Hepatocyte (in vitro differentiated cells): Measurements from ENCODE around the gene ZNF521. TPM values are rescaled to one million over a fixed set of nuclear protein-coding genes. Genes with fewer than 3 reads are reported as not detected.

Experiments
- DNase-seq: peaks from one replicate; pipeline ENCODE4 v3.0.0-alpha.2; 2016; ENCODE audit warnings: low spot score
- H2AFZ ChIP-seq: fragments of 200-600 bp; sonication (generic); 2 replicates; pipeline ENCODE4 v1.6.0; 2016; ENCODE audit warnings: antibody characterized with exemption, mild to moderate bottlenecking
- H3K27ac ChIP-seq: fragments of 200-600 bp; sonication (generic); 2 replicates; pipeline ENCODE4 v1.5.1; 2016; ENCODE audit warnings: mild to moderate bottlenecking
- H3K27me3 ChIP-seq: fragments of 200-600 bp; sonication (generic); 2 replicates; pipeline ENCODE4 v1.6.1; 2016
- H3K36me3 ChIP-seq: fragments of 200-600 bp; sonication (generic); replicated peaks from 2 replicates; pipeline ENCODE4 v1.5.1; 2016; ENCODE audit warnings: low read depth; ENCODE audit not compliant: insufficient read depth
- H3K4me1 ChIP-seq: fragments of 200-600 bp; sonication (generic); 2 replicates; pipeline ENCODE4 v1.5.1; 2016; ENCODE audit warnings: mild to moderate bottlenecking, moderate library complexity; ENCODE audit not compliant: insufficient read depth
- H3K4me2 ChIP-seq: fragments of 200-600 bp; sonication (generic); 2 replicates; pipeline ENCODE4 v1.6.0; 2016
- H3K4me3 ChIP-seq: fragments of 200-600 bp; sonication (generic); 2 replicates; pipeline ENCODE4 v1.5.1; 2016; ENCODE audit warnings: mild to moderate bottlenecking
- H3K79me2 ChIP-seq: fragments of 200-600 bp; sonication (generic); 2 replicates; pipeline ENCODE4 v1.6.0; 2017; ENCODE audit warnings: mild to moderate bottlenecking
- H3K9me2 ChIP-seq: fragments of 200-600 bp; sonication (generic); replicated peaks from 2 replicates; pipeline ENCODE4 v1.6.0; 2017; ENCODE audit warnings: mild to moderate bottlenecking; ENCODE audit not compliant: insufficient read depth
- H3K9me3 ChIP-seq: fragments of 200-600 bp; sonication (generic); 2 replicates; pipeline ENCODE4 v1.5.1; 2016; ENCODE audit warnings: low read depth, mild to moderate bottlenecking
- H4K20me1 ChIP-seq: fragments of 200-600 bp; sonication (generic); 2 replicates; pipeline ENCODE4 v1.6.0; 2016; ENCODE audit warnings: mild to moderate bottlenecking; ENCODE audit not compliant: insufficient read depth, poor library complexity, severe bottlenecking
- EZH2 ChIP-seq: fragments of 200-600 bp; sonication (generic); IDR thresholded peaks from 2 replicates; pipeline ENCODE4 v1.6.1; 2016; ENCODE audit warnings: antibody characterized with exemption, mild to moderate bottlenecking, borderline replicate concordance
- EZH2phosphoT487 ChIP-seq: fragments of 200-600 bp; sonication (generic); IDR thresholded peaks from one replicate; pipeline ENCODE4 v1.6.1; 2018; ENCODE audit warnings: antibody characterized with exemption, mild to moderate bottlenecking, low read depth, moderate library complexity; ENCODE audit not compliant: unreplicated experiment, severe bottlenecking
- WGBS: methylation state at CpG from one replicate; pipeline ENCODE4 v1.1.6; 2016; ENCODE audit warnings: low lambda C conversion rate; ENCODE audit errors: missing lambda C conversion rate; 5-methylcytosine and 5-hydroxymethylcytosine counted together
- polyA plus RNA-seq: library from polyadenylated mRNA; unstranded; fragments of >200 nt; fragmentation: Nextera tagmentation; extraction: Ambion mirVana; gene quantifications from 2 replicates; pipeline ENCODE4 v1.2.1, GENCODE V29; 2016
- total RNA-seq: library from RNA; depleted of rRNA; stranded (reverse); fragments of >200 nt; gene quantifications from 2 replicates; pipeline ENCODE4 v1.2.3, GENCODE V29; 2014
- TF ChIP-seq, protein P1 (sequence below): fragments of 200-600 bp; sonication (generic); IDR thresholded peaks from 2 replicates; pipeline ENCODE4 v1.5.1; 2016; ENCODE audit warnings: antibody characterized with exemption, mild to moderate bottlenecking; ENCODE audit not compliant: poor library complexity

The ZNF521 gene
- total and polyA plus RNA-seq, 2 experiments from 2014 or later = 9.0 to 16.3 TPM

- H3K4me1 ChIP-seq = no peaks in the 10 kb centered on the region
- H3K9me2 ChIP-seq = no peaks in the 10 kb centered on the region
- 2% methylated on average over 56 of the region's 76 CpGs for WGBS
- DNase-seq = peak; percentile 70
- peak overlapping the region; percentile 83 for H3K4me3 ChIP-seq
- no peaks in the 10 kb centered on the region for H3K36me3 ChIP-seq
- H3K27ac ChIP-seq = peak overlapping the region; percentile 86
- peaks cover 25% of the 10 kb centered on the region for H3K79me2 ChIP-seq
- peak overlapping the region; percentile 85 for H2AFZ ChIP-seq
- no peaks in the 10 kb centered on the region for H3K9me3 ChIP-seq
- TF ChIP-seq EZH2phosphoT487 = peak; percentile 55
- TF ChIP-seq, protein P1, sequence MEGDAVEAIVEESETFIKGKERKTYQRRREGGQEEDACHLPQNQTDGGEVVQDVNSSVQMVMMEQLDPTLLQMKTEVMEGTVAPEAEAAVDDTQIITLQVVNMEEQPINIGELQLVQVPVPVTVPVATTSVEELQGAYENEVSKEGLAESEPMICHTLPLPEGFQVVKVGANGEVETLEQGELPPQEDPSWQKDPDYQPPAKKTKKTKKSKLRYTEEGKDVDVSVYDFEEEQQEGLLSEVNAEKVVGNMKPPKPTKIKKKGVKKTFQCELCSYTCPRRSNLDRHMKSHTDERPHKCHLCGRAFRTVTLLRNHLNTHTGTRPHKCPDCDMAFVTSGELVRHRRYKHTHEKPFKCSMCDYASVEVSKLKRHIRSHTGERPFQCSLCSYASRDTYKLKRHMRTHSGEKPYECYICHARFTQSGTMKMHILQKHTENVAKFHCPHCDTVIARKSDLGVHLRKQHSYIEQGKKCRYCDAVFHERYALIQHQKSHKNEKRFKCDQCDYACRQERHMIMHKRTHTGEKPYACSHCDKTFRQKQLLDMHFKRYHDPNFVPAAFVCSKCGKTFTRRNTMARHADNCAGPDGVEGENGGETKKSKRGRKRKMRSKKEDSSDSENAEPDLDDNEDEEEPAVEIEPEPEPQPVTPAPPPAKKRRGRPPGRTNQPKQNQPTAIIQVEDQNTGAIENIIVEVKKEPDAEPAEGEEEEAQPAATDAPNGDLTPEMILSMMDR = no peak
- TF ChIP-seq EZH2 = peak; percentile 87
- H4K20me1 ChIP-seq = no peaks in the 10 kb centered on the region
- peak overlapping the region; percentile 89 for H3K4me2 ChIP-seq
- H3K27me3 ChIP-seq = peaks cover 68% of the 10 kb centered on the region
Measured at GRCh38 chr18:25350489-25351251, 1.3 kb downstream of the ZNF521 start.

DNA sequence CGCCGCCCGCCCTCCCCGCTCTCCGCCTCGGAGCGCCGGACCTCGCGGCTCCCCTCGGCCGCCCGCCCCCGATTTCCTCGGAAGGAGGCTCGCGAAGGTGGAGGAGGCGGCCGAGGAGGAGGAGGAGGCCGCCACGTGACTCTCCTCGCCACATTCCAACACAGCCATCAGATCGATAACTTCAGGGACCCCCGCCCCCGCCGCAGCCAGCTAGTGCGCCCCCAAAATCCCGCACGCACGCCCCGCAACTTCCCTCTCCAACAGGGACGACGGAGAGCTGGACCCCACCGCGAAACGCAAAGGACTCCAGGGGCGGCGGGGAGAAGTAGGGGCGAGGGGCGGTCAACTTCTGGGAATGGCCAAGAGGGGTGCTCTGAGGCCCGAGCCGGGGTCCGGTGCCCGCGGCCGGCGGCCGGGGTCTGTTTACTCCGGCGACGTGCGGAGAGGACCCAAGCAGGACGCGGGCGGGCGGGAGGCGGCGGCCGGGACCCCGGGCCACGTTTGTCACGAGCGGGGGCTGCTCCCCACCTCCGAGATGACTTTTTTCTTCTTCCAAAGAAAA is 2.0 kb downstream of the ZNF521 start:
- Histone ChIP-seq H2AFZ (peak overlapping the region; percentile 85), H3K36me3 (no peaks in the 10 kb centered on the region), H3K27me3 (peaks cover 69% of the 10 kb centered on the region)

DNA sequence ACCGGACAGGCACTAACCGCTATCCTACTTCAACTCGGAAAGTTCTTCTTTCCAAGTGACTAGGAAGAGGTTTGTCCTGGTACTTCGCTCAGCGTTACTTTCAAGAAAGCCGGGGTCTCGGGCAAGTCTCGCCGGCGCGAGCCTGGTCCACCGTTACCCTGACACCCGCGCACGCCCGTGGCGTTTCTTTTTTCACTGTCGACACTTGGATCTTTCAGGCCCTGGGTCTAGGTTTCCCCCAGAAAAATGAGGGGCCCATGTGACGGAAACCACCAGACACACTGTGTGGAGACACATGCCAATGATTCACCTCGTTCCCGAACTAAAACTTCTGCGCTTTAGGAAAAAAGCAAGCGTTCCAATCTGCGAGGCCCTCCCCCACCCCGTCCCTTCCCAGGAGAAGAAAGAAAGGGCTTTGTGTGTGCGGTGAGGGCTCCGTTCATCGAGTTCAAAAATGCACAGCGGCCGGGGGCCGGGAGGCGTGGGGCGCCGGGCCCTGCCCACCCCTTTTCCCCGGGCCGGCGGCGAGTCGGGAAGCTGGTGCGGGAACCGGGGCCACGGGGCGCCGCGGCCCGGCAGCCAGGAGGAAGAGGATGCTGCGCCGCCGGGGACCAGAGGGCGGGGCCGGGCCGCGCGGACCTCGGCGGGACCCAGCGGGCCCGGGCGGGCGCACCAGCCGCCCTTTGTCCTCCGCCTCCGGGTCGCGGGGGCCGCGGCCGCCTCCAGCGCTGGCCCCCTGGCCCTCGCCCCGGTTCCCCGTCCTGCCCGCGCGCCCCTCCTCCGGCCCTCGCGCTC is 2.6 kb downstream of the ZNF521 start:
- peak overlapping the region; percentile 89 for H3K4me2 ChIP-seq
- WGBS = under 1% methylated on average over 41 of the region's 78 CpGs
- H3K79me2 ChIP-seq = peaks cover 32% of the 10 kb centered on the region
- H3K9me2 ChIP-seq = no peaks in the 10 kb centered on the region
- no peaks in the 10 kb centered on the region for H3K9me3 ChIP-seq
- H3K27ac ChIP-seq = peak overlapping the region; percentile 86
- H2AFZ ChIP-seq = peak overlapping the region; percentile 32
- H3K27me3 ChIP-seq = peaks cover 66% of the 10 kb centered on the region
- no peaks in the 10 kb centered on the region for H3K36me3 ChIP-seq
- no peaks in the 10 kb centered on the region for H3K4me1 ChIP-seq
- no peaks in the 10 kb centered on the region for H4K20me1 ChIP-seq
- peak overlapping the region; percentile 83 for H3K4me3 ChIP-seq
- peak; percentile 31 for DNase-seq
- TF ChIP-seq, protein P1 = no peak
- TF ChIP-seq EZH2 = peak; percentile 51

More for the DNA sequence above, 2.0 kb downstream of the ZNF521 start:
- H3K9me3 ChIP-seq = no peaks in the 10 kb centered on the region
- TF ChIP-seq, protein P1 = no peak
- no peak for TF ChIP-seq EZH2phosphoT487
- TF ChIP-seq EZH2 = no peak
- H3K79me2 ChIP-seq = peaks cover 28% of the 10 kb centered on the region
- H3K4me3 ChIP-seq = peak overlapping the region; percentile 83
- H3K4me2 ChIP-seq = peak overlapping the region; percentile 89
- no peaks in the 10 kb centered on the region for H3K9me2 ChIP-seq
- no peaks in the 10 kb centered on the region for H3K4me1 ChIP-seq
- DNase-seq = peak; percentile 31
- no peaks in the 10 kb centered on the region for H4K20me1 ChIP-seq
- H3K27ac ChIP-seq = peak overlapping the region; percentile 86
- WGBS = under 1% methylated on average over 27 of the region's 64 CpGs
